Measurements from ENCODE around the gene LRMDA. TPM values are rescaled to one million over a fixed set of nuclear protein-coding genes. Genes with fewer than 3 reads are reported as not detected.
A peak's percentile ranks its signal among the peaks of the same experiment; 100 is the strongest.

Gene LRMDA
- total and polyA plus RNA-seq, 2 of the 13 experiments (the other 11 are each of a cell fraction or from before 2014, with no cell fraction given), result 13.4 to 22.0 TPM

GRCh38 chr10:76033457-76034196, 602.2 kb downstream of the LRMDA start (continued):
- TF ChIP-seq RCOR2 (CRISPR knock-in tag; IDR thresholded peaks at IDR 0.05) (peak; percentile 83; the same call in 1 of the 2 replicates), RAD51 (IDR thresholded peaks at IDR 0.05; ENCODE audit: borderline replicate concordance) (no peak), MYC (CRISPR knock-in tag; IDR thresholded peaks at IDR 0.05; ENCODE audit: borderline replicate concordance) (peak; percentile 66; the same call in 1 of the 2 replicates), ARNTL (CRISPR knock-in tag; IDR thresholded peaks at IDR 0.05) (peak; percentile 74), ZNF335 (CRISPR knock-in tag; IDR thresholded peaks at IDR 0.05) (0 out of 2 replicates have a peak, but pooled peaks have one; percentile 64), ESRRA (CRISPR knock-in tag; IDR thresholded peaks at IDR 0.05; ENCODE audit: low read depth) (peak; percentile 21; the same call in 1 of the 2 replicates), HMGXB4 (CRISPR knock-in tag; IDR thresholded peaks at IDR 0.05; ENCODE audit: borderline replicate concordance in 1 of 2, low read depth in 1 of 2) (peak; percentile 42 to 57; a peak in 3 of 4 replicates), ZNF605 (CRISPR knock-in tag; IDR thresholded peaks at IDR 0.05) (peak; percentile 72), MED8 (CRISPR knock-in tag; IDR thresholded peaks at IDR 0.05; ENCODE audit: insufficient replicate concordance) (peak; percentile 85), ZKSCAN5 (CRISPR knock-in tag; IDR thresholded peaks at IDR 0.05) (peak; percentile 73; the same call in 1 of the 2 replicates), ATF5 (CRISPR knock-in tag; IDR thresholded peaks at IDR 0.05; ENCODE audit: low read depth) (no peak), ZNF430 (CRISPR knock-in tag; IDR thresholded peaks at IDR 0.05) (peak; percentile 59; the same call in 1 of the 2 replicates), ZNF724P (CRISPR knock-in tag; IDR thresholded peaks at IDR 0.05; ENCODE audit: borderline replicate concordance) (peak; percentile 51; the same call in 1 of the 2 replicates), SOX5 (CRISPR knock-in tag; IDR thresholded peaks at IDR 0.05; ENCODE audit: borderline replicate concordance) (peak; percentile 97), HOXD1 (CRISPR knock-in tag; IDR thresholded peaks at IDR 0.05) (peak; percentile 67; the same call in 1 of the 2 replicates), RBM39 (IDR thresholded peaks at IDR 0.05; ENCODE audit: low read depth, low read length, poor library complexity, severe bottlenecking) (no peak), ZNF460 (CRISPR knock-in tag; IDR thresholded peaks at IDR 0.05; ENCODE audit: borderline replicate concordance) (no peak; the same call in 1 of the 2 replicates), JUN (CRISPR knock-in tag; IDR thresholded peaks at IDR 0.05) (peak; percentile 88; the same call in 1 of the 2 replicates)
- TF ChIP-seq, protein P1, sequence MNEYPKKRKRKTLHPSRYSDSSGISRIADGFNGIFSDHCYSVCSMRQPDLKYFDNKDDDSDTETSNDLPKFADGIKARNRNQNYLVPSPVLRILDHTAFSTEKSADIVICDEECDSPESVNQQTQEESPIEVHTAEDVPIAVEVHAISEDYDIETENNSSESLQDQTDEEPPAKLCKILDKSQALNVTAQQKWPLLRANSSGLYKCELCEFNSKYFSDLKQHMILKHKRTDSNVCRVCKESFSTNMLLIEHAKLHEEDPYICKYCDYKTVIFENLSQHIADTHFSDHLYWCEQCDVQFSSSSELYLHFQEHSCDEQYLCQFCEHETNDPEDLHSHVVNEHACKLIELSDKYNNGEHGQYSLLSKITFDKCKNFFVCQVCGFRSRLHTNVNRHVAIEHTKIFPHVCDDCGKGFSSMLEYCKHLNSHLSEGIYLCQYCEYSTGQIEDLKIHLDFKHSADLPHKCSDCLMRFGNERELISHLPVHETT (CRISPR knock-in tag; conservative IDR thresholded peaks at IDR 0.05), result 0 out of 2 replicates have a peak, but pooled peaks have one; percentile 20
- TF ChIP-seq, protein P2, sequence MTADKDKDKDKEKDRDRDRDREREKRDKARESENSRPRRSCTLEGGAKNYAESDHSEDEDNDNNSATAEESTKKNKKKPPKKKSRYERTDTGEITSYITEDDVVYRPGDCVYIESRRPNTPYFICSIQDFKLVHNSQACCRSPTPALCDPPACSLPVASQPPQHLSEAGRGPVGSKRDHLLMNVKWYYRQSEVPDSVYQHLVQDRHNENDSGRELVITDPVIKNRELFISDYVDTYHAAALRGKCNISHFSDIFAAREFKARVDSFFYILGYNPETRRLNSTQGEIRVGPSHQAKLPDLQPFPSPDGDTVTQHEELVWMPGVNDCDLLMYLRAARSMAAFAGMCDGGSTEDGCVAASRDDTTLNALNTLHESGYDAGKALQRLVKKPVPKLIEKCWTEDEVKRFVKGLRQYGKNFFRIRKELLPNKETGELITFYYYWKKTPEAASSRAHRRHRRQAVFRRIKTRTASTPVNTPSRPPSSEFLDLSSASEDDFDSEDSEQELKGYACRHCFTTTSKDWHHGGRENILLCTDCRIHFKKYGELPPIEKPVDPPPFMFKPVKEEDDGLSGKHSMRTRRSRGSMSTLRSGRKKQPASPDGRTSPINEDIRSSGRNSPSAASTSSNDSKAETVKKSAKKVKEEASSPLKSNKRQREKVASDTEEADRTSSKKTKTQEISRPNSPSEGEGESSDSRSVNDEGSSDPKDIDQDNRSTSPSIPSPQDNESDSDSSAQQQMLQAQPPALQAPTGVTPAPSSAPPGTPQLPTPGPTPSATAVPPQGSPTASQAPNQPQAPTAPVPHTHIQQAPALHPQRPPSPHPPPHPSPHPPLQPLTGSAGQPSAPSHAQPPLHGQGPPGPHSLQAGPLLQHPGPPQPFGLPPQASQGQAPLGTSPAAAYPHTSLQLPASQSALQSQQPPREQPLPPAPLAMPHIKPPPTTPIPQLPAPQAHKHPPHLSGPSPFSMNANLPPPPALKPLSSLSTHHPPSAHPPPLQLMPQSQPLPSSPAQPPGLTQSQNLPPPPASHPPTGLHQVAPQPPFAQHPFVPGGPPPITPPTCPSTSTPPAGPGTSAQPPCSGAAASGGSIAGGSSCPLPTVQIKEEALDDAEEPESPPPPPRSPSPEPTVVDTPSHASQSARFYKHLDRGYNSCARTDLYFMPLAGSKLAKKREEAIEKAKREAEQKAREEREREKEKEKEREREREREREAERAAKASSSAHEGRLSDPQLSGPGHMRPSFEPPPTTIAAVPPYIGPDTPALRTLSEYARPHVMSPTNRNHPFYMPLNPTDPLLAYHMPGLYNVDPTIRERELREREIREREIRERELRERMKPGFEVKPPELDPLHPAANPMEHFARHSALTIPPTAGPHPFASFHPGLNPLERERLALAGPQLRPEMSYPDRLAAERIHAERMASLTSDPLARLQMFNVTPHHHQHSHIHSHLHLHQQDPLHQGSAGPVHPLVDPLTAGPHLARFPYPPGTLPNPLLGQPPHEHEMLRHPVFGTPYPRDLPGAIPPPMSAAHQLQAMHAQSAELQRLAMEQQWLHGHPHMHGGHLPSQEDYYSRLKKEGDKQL (CRISPR knock-in tag; IDR thresholded peaks at IDR 0.05; ENCODE audit: low read depth), result peak; percentile 79

All from HepG2 (cell line).